HG03520 (cell line): ENCODE measurements around the gene CRACDL.
"Not testable (repeated sequence)": the region's sequence is repeated elsewhere in the genome, so short reads cannot be mapped to it uniquely, and the experiment has no call there.

Experiments
- ATAC-seq: cut with Tn5 transposase; IDR thresholded peaks from one replicate; pipeline ENCODE4 v1.9.1; 2021; ENCODE audit warnings: mild to moderate bottlenecking, moderate library complexity; ENCODE audit not compliant: unreplicated experiment

The CRACDL gene

DNA sequence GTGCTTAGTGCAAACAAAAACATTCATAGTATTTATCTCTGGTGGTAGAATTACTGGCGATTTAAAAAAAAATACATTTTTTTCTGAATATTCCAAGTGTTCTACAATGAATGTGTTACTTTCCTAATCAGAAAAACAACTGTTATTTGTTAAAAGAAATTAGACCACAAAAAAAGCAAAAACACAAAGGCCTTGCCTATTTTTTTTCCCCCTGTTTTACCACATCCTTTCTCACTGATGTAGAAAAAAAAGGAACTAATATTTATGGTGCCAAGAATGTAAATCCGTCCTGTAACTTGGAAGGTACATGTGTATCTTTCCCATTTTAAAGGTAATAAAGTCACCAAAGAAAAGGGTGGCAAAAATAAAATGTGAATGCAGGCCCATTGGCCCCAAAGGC, 176.7 kb downstream of the CRACDL start:
- no peak for ATAC-seq

- ATAC-seq, result peak; percentile 72
These were observed 178.1 kb downstream of the CRACDL start for GRCh38 chr2:98757904-98758421.

DNA sequence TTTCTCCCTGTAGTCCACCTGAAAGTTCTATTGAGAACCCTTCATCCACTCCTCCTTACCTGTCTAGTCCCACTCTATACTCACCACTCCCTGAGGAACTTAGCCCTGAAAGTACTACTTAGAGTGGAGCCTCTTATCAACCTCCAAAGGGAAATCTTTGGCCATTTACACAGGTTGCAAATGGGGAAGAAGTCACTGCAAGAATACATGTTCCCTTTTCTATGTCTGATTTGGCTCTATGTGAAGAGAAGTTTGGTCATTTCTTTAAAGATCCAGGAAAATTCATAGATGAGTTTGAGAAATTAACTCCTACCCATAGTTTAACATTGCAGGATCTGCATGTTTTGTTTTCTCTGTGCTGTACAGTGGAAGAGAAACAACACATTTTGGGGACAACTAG, 182.2 kb downstream of the CRACDL start:
- no peak for ATAC-seq

DNA sequence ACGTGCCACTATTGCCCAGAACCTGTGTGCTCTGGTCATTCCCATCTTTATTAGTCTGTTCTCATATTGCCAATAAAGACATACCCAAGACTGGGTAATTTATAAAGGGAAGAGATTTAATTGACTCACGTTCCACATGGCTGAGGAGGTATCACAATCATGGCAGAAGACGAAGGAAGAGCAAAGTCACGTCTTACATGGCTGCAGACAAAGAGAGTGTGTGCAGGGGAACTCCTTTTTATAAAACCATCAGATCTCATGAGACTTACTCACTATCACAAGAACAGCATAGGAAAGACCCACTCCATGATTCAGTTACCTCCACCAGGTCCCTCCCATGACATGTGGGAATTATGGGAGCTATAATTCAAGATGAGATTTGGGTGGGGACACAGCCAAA, 183.3 kb downstream of the CRACDL start:
- ATAC-seq, result not testable (repeated sequence)

DNA sequence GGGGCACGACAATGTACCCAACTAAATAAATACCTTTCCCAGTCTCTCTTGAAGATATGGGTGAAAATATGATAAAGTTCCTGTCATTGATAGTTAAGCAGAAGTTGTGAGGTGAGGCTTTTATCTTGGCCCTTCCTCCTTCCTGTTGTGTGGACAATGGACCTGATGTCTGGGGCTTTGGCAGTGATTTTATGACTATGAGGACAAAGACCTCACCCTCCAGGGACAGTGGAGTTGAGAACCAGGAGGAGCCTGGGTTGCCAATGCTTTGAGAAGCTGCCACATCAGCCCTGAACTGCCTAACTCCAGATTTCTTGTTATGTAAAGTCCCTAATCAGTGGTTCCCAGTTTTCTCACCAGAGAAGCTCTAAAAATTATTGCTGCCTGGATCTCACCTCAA, 184.3 kb downstream of the CRACDL start:
- ATAC-seq, result no peak

- ATAC-seq, result no peak
These were observed 185.3 kb downstream of the CRACDL start for GRCh38 chr2:98750593-98751282.

DNA sequence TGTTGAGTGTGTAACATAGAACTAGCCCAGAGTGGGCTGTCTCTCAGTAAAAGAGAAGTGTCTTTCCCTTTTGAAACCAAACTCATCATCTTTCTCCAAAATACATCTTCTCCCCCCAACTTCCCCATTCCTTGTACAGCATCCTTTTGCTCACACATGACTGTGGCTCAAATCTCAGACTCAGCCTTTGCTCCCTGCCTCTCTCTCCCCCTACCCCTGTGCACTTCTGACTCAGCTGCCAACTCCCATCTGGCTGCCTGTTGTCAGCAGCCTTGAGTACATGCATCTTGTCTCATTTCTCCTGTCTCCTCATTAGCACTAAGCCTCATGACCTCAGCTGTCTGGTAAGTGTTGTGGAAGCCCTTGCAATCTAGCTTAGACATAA, 187.0 kb downstream of the CRACDL start:
- ATAC-seq, result no peak

- ATAC-seq, result no peak
These were observed 187.5 kb downstream of the CRACDL start for GRCh38 chr2:98748292-98749065.

DNA sequence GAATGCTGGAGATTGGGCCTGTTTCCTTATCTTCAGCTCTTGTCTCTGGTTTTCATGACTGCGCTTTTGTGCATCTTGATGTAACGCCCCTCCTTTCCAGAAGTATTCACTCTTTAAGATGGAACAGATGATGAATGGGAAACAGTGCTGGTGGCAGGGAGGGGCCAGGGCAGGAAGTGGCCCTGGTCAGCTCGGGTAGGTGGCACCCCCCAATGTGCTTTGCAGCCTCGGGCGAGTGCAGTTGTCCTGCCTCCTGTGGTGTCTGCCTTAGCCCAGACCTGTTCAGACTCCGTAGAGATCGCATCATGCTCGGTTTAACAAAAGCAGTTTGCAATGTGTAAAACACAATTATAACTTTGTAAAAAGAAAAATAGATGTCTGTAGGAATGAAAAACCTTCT, 188.1 kb downstream of the CRACDL start:
- ATAC-seq, result no peak

GRCh38 chr2:98746426-98746825, 189.6 kb downstream of the CRACDL start:
- no peak for ATAC-seq

DNA sequence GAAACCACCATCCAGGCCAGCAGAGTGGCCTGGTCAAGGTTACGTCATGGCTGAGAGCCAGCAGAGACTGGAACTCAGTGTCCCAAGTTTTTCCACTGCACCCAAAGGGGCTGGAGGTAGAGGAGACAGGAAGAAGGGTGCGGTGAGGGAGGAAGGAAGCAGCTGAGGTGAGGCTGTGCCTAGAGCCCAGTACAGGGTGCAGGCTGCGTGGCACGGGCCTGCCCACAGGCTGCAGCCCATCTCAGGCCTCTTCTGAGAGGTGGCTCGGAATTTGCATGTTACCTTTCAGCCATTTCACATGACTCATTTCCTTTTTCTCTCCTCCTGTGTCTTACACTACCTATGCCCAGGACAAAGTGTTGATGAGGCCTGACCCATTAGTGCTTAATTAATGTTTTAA, 191.4 kb downstream of the CRACDL start:
- ATAC-seq, result no peak
